A673 (cell line): ENCODE results near the gene MIPOL1.

ENCODE experiments used
- EZH2 ChIP-seq: fragments of 200-600 bp; sonication (generic); IDR thresholded peaks from 2 replicates; pipeline ENCODE4 v1.6.1; 2017; ENCODE audit warnings: borderline replicate concordance, low read depth, mild to moderate bottlenecking, mixed read lengths, antibody characterized with exemption, low read length; ENCODE audit not compliant: poor library complexity, severe bottlenecking
- TF ChIP-seq, protein P1 (sequence below): fragments of 300-800, 200-600 bp; sonication (generic); conservative IDR thresholded peaks from 2 replicates; pipeline ENCODE4 v1.5.1; 2017; ENCODE audit warnings: low read depth, mild to moderate bottlenecking, antibody characterized with exemption, low read length, moderate library complexity, mixed read lengths

DNA sequence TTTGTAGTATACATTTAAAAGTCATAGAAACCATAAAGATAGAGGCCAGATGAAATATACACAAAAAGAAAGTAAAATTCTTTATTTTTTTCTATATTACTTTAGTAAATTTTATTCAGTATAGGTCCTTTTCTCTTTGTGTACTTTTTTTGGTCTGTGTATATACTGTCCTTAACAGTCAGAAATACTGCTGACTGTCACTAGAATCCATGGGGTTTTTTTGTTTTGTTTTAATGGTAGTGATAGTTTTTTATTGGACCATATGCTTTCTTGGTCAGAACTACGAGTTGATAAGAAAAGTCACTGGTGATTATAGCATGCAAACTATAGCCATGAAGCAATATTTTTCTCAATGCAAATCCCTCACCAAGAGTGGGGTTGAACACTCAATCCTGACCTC lies 231.9 kb downstream of the MIPOL1 start:
- TF ChIP-seq, protein P1, sequence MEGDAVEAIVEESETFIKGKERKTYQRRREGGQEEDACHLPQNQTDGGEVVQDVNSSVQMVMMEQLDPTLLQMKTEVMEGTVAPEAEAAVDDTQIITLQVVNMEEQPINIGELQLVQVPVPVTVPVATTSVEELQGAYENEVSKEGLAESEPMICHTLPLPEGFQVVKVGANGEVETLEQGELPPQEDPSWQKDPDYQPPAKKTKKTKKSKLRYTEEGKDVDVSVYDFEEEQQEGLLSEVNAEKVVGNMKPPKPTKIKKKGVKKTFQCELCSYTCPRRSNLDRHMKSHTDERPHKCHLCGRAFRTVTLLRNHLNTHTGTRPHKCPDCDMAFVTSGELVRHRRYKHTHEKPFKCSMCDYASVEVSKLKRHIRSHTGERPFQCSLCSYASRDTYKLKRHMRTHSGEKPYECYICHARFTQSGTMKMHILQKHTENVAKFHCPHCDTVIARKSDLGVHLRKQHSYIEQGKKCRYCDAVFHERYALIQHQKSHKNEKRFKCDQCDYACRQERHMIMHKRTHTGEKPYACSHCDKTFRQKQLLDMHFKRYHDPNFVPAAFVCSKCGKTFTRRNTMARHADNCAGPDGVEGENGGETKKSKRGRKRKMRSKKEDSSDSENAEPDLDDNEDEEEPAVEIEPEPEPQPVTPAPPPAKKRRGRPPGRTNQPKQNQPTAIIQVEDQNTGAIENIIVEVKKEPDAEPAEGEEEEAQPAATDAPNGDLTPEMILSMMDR = no peak
- no peak for TF ChIP-seq EZH2
